OCI-LY3 (cell line): ENCODE data around the gene C11orf71.

ENCODE experiments used
- H2AFZ ChIP-seq: fragments of 200-600, 300-600 bp; shearing (Covaris generic); 2 replicates; pipeline ENCODE4 v1.6.0; 2014; ENCODE audit warnings: antibody characterized with exemption, low read depth, low read length
- H3K27ac ChIP-seq: fragments of 200-600, 300-600 bp; sonication (generic); 2 replicates; pipeline ENCODE4 v1.5.1; 2014; ENCODE audit warnings: mild to moderate bottlenecking, low read length, moderate library complexity, mixed read lengths
- H3K27me3 ChIP-seq: fragments of 200-600, 300-600 bp; sonication (generic); 2 replicates; pipeline ENCODE4 v1.6.1; 2014; ENCODE audit warnings: low read depth, low read length, mixed read lengths
- H3K36me3 ChIP-seq: fragments of 200-600, 300-600 bp; sonication (generic); replicated peaks from 2 replicates; pipeline ENCODE3; 2014; ENCODE audit warnings: low read depth, low read length, mixed read lengths
- H3K4me1 ChIP-seq: fragments of 300-600, 200-600 bp; sonication (generic); 2 replicates; pipeline ENCODE4 v1.6.1; 2014; ENCODE audit warnings: low read length, mixed read lengths
- H3K4me2 ChIP-seq: fragments of 200-600, 300-600 bp; sonication (generic); 2 replicates; pipeline ENCODE4 v1.6.1; 2014; ENCODE audit warnings: low read length, mixed read lengths
- H3K4me3 ChIP-seq: fragments of 300-600, 200-600 bp; sonication (generic); 2 replicates; pipeline ENCODE4 v1.5.1; 2014; ENCODE audit warnings: antibody characterized with exemption, mild to moderate bottlenecking, low read length, moderate library complexity
- H3K79me2 ChIP-seq: fragments of 300-600, 200-600 bp; shearing (Covaris generic); 2 replicates; pipeline ENCODE4 v1.6.1; 2014; ENCODE audit warnings: mild to moderate bottlenecking, low read length, mixed read lengths
- H3K9ac ChIP-seq: fragments of 300-600, 200-600 bp; shearing (Covaris generic); 2 replicates; pipeline ENCODE4 v1.6.0; 2014; ENCODE audit warnings: mild to moderate bottlenecking, low read length, moderate library complexity
- H3K9me3 ChIP-seq: fragments of 200-600, 300-600 bp; shearing (Covaris generic); 2 replicates; pipeline ENCODE4 v1.6.1; 2014; ENCODE audit warnings: low read length, mixed read lengths; ENCODE audit not compliant: insufficient read depth
- H4K20me1 ChIP-seq: fragments of 200-600, 300-600 bp; sonication (generic); 2 replicates; pipeline ENCODE4 v1.6.1; 2016; ENCODE audit warnings: low read length, mixed read lengths; ENCODE audit not compliant: insufficient read depth
- CTCF ChIP-seq: fragments of 200-600, 300-600 bp; sonication (generic); IDR thresholded peaks from 2 replicates; pipeline ENCODE4 v1.5.1; 2014; ENCODE audit warnings: antibody characterized with exemption, low read length, low read depth
- EZH2phosphoT487 ChIP-seq: fragments of 200-600 bp; shearing (Covaris generic); IDR thresholded peaks from 2 replicates; pipeline ENCODE4 v1.6.1; 2018; ENCODE audit warnings: antibody characterized with exemption, mixed run types, low read depth

The C11orf71 gene

GRCh38 chr11:114354076-114354475, 46.2 kb downstream of the C11orf71 start:
- no peak overlapping the region for H3K4me3 ChIP-seq
- no peaks in the 10 kb centered on the region for H3K27me3 ChIP-seq
- H3K9ac ChIP-seq = no peak overlapping the region
- H3K4me1 ChIP-seq = no peaks in the 10 kb centered on the region
- no peak overlapping the region for H3K27ac ChIP-seq
- no peak for TF ChIP-seq CTCF
- no peak for TF ChIP-seq EZH2phosphoT487
- no peak overlapping the region for H2AFZ ChIP-seq
- no peaks in the 10 kb centered on the region for H3K79me2 ChIP-seq
- no peak overlapping the region for H3K4me2 ChIP-seq
- H3K36me3 ChIP-seq = no peaks in the 10 kb centered on the region
- no peaks in the 10 kb centered on the region for H3K9me3 ChIP-seq
- no peaks in the 10 kb centered on the region for H4K20me1 ChIP-seq

- Histone ChIP-seq H3K9ac (no peak overlapping the region), H3K27ac (no peak overlapping the region), H3K36me3 (no peaks in the 10 kb centered on the region), H4K20me1 (no peaks in the 10 kb centered on the region), H3K4me3 (no peak overlapping the region), H3K27me3 (no peaks in the 10 kb centered on the region), H3K4me1 (no peaks in the 10 kb centered on the region), H3K4me2 (no peak overlapping the region), H2AFZ (no peak overlapping the region), H3K79me2 (no peaks in the 10 kb centered on the region), H3K9me3 (no peaks in the 10 kb centered on the region)
- TF ChIP-seq EZH2phosphoT487 = no peak
- no peak for TF ChIP-seq CTCF
Observed at GRCh38 chr11:114353443-114353842, 46.9 kb downstream of the C11orf71 start.

GRCh38 chr11:114350022-114350421, 50.3 kb downstream of the C11orf71 start:
- Histone ChIP-seq H2AFZ (no peak overlapping the region), H3K79me2 (no peaks in the 10 kb centered on the region), H3K9me3 (peaks cover 9% of the 10 kb centered on the region), H3K9ac (no peak overlapping the region), H4K20me1 (no peaks in the 10 kb centered on the region), H3K36me3 (no peaks in the 10 kb centered on the region), H3K4me1 (no peaks in the 10 kb centered on the region), H3K4me3 (no peak overlapping the region), H3K27ac (no peak overlapping the region), H3K4me2 (no peak overlapping the region), H3K27me3 (no peaks in the 10 kb centered on the region)
- TF ChIP-seq CTCF (no peak), EZH2phosphoT487 (no peak)
